HG02840 (cell line): ENCODE data around the gene ELMO1.

Source experiments
- ATAC-seq: cut with Tn5 transposase; IDR thresholded peaks from one replicate; pipeline ENCODE4 v1.9.1; 2021; ENCODE audit warnings: mild to moderate bottlenecking, moderate library complexity, moderate number of reproducible peaks; ENCODE audit not compliant: unreplicated experiment, low FRiP score

ELMO1 gene

GRCh38 chr7:37376386-37376785 is 72.3 kb downstream of the ELMO1 start:
- no peak for ATAC-seq

DNA sequence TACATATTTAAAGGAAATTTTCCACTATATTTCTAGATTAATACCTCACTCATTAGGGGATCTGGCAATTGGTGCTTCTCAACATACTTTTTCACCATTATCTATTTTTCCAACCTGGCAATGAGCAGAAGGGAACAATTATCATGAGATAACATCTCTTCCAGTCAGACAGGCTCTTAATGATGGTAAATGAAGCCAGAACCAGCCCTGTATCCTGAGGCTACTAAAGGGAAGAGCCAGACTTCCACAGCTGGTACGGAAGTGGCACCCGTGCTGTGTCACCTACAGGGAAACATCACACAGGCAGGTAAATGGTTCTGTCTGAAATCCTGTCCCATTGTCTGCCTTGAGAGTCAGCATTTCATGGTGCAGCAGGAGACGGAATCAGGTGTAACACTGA is 75.9 kb downstream of the ELMO1 start:
- no peak for ATAC-seq

DNA sequence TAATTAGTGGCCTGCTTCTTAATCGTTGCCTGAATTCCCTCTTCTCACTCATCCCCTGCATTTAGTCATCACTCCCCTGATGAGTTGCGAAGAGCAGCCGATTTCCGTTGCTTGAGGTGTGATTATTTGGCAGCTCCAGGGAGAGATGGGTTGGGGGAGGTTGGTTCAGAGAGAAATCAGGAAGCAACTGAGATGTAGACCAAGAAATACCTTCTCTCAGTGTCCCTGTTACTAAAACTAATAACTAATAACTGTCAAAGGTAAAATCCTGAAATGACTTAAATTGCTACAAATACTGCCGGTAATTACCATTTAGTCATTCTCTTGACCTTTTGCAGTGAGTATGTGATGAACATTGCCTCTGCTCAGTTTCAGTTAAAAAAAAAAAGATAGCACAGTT is 76.9 kb downstream of the ELMO1 start:
- no peak for ATAC-seq

- no peak for ATAC-seq
These were observed 78.8 kb downstream of the ELMO1 start for GRCh38 chr7:37369906-37370305.

DNA sequence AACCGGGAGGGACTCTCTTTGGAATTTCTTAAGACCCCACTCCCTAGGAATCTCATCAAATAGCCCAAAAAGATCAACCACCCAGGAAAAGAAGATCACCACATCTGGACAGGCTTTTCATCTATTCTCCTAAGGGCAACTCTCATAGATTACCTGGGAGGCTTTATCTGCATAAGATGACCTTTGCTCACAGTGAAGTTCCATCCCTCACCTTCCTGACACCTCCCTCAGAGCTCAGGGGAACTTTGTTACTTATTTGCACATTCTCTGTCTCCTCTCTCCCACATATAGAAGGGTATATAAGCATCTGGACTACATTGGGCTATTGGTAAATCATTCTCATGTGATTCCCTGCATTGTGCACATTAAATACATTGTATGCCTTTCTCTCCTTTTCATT is 80.1 kb downstream of the ELMO1 start:
- ATAC-seq, result no peak

DNA sequence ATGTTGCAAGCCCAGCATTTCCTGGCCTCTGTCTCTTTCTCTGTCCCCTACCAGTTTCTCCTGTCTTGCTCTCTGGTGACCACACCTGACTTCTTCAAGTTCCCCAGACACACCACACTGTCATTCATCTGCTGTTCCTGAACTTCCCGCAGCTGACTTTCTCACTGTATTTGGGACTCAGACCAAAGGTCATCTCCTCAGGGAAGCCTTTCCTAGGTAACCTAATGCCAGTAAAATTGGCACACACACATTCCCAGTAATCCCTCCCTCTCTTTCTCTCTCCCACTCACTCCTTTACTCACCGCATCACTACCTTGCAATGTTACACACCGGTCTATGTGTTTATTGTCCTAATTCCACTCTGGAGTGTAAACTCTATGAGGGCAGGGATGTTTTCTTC is 81.7 kb downstream of the ELMO1 start:
- ATAC-seq, result no peak

- ATAC-seq, result no peak
These were observed 82.2 kb downstream of the ELMO1 start for GRCh38 chr7:37366445-37366844.

DNA sequence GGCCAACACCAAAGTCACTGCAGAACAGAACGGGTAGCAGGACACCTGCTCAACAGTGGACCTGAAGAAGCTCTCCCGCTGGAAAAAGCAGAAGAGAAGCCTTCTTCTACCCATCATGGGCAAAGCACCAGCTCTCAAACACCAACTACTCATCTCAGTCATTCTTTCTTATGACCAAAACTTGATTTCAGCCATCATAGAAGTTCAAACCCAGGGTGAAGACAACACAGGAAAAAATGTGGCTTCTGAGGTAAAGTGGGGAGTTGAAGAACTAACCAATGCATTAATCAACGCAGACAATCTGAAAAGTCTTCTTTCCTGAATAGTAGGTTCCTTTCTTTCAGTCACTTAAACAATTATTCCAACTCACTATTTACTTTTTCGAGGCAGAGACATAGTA is 83.3 kb downstream of the ELMO1 start:
- no peak for ATAC-seq

DNA sequence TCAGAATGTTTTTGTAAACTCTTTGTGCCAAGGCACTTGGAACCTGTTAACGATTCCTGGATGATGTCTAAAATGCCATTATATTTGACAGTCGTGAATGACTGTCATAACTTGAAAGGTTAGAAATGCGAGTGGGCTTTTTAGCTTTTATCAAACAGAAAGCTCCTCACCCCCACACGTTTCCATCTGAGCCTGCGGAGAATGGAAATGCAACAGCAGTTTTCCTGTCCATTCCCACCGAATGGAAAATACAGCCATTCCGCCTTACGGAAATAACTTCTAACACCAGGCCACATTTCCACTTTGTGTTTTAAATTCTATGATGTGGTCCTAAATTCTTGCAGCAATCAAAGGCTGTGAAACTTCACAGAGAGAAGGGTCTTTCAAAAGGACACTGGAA is 83.8 kb downstream of the ELMO1 start:
- no peak for ATAC-seq

DNA sequence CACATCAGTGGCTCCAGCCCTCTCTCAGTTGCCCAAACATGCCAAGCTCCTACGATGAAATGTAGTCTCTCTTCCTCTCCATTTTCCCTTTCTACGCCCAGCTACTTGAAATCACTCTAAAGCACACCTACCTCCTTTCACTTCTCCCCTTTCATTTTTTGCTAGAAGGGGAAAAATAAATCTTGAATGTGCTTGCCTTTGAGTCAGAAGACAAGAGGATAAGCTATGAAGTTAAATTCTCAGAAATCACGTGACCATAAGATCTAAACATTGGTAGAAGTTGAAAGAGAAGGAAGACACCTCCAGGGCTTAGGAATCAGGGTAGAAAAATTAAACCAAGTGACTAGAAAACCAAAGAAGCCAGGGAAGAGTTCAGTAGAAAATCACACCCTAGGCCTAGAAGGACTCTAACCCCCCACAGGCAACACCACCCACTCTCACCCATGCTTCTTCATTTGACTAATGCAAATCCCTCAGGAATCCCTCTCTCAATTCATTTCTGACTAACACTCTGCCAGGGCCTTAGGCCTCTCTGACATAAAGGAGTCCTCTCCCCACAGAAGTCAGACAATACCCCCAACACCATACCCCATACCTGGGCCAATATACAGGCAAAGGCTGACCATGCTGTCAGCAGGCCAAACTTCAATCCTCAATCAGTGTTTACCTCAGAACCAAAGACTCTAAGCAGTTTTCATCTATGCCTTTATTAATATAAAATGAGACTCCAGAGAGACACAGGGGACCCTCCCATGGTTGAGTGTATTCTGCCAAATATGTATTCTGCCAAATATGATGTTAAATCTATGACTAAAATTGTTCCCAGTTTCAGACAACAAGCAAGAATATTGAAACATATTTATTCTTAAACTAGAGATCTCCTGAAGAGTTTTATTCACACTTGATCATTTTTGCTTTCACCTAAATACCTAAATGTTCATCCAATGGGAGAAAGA is 84.8 kb downstream of the ELMO1 start:
- no peak for ATAC-seq

DNA sequence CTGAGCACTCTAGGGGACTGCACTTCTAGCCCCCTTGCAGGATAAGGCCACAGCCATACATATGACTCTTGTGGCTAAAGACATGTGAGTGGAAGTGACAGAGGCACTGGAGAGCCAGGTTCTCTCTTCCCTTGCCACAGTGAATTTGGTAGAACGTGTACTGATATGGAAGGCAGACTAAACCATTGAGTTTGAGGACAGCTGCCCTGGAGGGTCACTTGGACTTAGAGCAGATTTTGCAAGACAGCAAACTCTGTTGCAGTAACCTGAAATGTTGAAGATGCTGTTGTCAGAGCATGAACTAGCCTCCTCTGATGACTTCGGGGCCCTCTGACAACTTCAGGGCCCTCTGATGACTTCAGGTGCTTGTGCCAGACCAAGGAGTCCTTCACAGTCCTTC is 85.9 kb downstream of the ELMO1 start:
- ATAC-seq, result no peak

- ATAC-seq, result no peak
These were observed 88.2 kb downstream of the ELMO1 start for GRCh38 chr7:37360484-37360883.

GRCh38 chr7:37359662-37360444 is 88.8 kb downstream of the ELMO1 start:
- ATAC-seq, result no peak

DNA sequence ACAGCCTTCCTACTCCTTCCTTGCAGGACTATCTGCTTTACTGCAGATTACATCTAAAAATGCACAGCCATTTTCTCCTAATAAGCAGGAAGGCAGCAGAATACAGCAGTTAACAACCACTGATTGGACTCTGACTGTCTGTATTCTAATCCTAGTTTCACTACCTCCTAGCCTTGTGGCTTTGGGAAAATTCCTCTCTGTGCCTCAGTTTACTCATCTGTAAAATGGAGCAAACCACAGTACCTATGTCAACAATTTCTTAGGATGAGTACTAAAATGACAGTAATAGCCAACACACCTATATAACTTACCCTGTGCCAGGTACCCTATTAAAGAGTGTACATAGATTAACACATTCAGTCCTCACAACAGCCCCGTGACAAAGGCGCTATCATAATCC is 89.5 kb downstream of the ELMO1 start:
- no peak for ATAC-seq

GRCh38 chr7:37357637-37357996 is 91.0 kb downstream of the ELMO1 start:
- no peak for ATAC-seq

- no peak for ATAC-seq
These were observed 91.6 kb downstream of the ELMO1 start for GRCh38 chr7:37356911-37357636.

DNA sequence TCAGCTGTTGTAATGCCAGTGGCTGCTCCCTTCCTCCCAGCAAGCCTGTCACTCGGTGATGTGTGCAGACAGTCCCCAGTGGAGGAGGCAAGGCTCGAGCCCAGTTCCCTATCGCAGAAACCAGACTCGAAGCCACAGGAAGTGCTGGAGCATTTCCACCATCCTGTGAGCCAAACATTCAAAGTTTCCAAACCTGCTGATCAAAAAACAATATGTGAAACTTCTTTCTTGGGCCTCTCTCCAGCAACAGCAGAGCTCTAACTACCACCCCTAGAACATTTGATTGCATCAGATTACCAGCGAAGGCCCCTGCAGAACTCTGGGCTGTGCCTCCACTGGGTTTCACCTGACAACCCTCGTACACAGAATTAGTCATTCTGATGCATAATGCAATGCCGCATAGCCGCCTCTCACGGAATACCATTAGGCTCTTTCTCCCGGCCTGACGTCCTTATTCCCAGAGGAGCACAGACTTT is 94.0 kb downstream of the ELMO1 start:
- no peak for ATAC-seq

DNA sequence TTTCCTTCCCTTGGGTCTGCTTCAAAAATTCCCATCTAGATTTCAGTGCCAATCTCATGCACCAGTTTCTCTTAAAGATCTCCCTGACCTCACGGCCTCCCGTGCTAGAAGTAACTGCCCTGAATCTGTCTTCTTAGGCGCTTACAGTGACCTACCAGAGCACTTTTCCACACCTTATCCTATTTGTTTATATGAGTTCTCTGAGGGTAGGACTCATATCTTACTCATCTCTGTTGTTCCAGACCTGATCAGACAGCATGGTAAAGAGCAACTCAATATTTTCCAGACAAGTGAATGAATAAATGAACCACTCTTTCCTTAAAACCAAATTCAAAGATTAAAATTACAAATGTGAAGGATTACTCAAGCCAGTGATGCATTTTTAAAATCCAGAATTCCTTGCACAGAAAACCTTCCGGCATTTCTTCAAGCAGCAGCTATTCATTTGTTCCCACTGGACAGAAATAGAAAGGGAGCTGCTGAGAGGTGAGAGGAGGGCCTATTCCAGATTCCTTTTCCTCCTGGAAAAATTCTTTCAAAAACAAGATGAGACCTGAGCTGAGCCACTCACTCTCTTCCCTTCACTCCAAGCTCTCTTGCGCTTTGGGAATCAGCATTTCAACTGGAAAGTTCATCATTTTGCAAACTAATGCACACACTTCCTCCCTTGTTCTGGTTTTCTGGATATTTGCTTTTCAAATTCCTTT is 94.6 kb downstream of the ELMO1 start:
- no peak for ATAC-seq

DNA sequence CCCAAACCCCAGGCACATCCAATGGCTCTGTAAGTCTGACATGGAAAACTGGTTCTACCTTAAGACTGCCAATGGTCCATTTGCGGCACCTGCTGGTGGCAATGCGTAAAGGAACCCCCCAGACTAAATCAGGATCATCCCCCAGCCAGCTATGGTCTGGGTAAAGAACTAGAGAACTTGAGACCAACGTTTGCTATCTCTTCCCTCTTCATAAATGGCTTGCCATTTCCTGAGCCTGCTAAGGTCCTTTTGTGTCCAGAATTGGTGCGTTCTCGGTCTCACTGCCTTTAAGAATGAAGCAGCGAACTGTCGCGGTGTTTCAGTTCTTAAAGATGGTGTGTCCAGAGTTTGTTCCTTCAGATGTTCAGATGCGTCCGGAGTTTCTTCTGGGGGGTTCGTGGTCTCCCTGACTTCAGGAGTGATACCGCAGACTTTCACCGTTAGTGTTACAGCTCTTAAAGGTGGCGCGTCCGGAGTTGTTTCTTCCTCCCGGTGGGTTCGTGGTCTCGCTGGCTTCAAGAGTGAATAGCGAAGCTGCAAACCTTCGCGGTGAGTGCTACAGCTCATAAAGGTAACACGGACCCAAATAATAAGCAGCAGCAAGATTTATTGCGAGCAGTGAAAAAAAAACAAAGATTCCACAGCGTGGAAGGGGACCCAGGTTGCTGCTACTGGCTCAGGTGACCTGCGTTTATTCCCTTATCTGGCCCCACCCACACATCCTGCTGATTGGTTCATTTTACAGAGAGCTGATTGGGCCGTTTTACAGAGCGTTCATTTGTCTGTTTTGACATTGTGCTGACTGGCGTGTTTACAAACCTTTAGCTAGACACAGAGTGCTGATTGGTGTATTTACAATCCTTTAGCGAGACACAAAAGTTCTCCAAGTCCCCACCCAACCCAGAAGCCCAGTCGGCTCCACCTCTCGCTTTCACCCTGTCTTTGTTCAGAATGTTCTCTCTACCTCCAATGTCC is 95.4 kb downstream of the ELMO1 start:
- peak; percentile 44 for ATAC-seq
